Skeletal muscle cell (primary cell): Measurements from ENCODE around the gene FBXL7.

Source experiments
- DNase-seq: peaks from one replicate; pipeline ENCODE4 v3.0.0-alpha.2; 2010; ENCODE audit warnings: low read depth
- H3K4me3 ChIP-seq: 2 replicates; pipeline ENCODE4 v1.5.1; 2011; ENCODE audit warnings: low read depth, mild to moderate bottlenecking, control low read depth, low read length, moderate library complexity

Gene FBXL7

DNA sequence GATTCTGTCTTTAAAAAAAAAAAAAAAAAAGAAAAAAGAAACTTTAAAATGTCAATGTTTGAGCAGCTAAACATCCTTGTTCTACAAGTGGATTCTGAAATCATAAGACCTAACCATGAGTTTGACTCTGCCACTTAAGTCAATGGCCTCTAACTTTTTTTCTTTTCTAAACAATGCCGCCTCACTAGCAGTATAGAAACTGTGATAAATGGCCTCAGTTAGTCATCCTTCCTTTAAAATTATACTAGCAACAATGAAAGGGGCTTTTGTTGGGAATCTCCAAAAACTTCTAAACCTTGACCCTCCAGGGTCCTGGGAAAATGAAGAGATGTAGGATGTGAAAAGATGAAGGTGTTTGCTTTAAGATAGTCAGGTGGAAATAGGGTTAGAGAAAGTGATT lies 71.1 kb downstream of the FBXL7 start:
- DNase-seq: no peak
- H3K4me3 ChIP-seq: no peak overlapping the region

DNA sequence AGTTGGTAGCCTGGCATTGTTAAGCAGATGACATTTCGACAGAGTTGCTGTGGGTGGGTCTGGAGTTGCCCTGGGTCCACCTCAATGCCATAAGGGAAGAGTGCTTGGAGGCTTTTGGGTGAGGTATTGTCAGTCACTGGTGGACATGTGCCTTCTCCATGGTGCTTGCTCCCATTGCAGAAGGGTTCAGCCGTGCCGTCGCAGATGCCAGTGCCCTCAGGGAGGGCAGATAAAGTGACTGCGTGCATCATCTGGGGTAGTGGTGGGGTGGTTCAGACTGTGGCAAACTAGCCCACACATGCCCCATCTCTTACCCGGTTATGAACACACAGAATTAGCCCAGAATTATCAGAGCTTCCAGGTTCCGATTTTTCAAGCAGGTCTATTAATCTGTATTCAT lies 71.6 kb downstream of the FBXL7 start:
- no peak for DNase-seq
- no peak overlapping the region for H3K4me3 ChIP-seq

DNA sequence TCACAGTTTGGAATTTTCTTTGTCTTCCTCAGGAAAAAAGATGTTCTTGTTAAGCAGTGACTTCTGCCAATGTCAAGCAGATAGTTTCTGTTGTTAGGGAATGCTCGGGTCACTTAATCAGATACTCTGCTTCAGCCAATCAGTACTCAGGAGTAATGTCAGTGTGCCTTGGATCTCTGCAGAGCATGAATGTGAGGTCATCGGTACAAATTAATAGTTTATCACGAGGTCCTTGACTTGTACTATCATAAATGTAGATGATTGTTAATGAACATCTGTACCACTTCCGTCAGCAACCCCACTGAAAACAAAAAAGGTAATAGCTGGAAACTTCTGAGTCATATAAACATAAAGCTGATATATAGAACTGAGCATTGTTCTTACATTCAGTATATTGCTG lies 73.6 kb downstream of the FBXL7 start:
- DNase-seq: no peak

DNA sequence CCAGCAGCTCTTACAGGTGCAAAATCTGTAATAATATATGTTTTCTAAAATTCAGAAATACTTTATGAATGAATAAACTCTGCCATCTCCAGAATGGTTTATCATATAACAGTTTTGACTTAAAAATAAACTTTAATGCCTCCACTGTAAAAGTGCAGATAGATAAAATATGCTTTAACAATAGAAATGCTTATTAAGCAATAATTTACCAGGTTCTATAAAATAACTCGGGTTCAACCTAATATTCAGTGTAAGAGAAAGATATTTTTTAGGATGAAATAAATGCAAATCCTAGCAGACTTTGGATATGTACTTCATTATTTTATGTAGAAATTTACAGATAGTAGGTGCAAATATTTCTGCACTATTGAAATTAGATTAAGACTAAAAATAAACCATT lies 74.1 kb downstream of the FBXL7 start:
- no peak overlapping the region for H3K4me3 ChIP-seq
- no peak for DNase-seq

More for the DNA sequence above, 73.6 kb downstream of the FBXL7 start:
- no peak overlapping the region for H3K4me3 ChIP-seq

DNA sequence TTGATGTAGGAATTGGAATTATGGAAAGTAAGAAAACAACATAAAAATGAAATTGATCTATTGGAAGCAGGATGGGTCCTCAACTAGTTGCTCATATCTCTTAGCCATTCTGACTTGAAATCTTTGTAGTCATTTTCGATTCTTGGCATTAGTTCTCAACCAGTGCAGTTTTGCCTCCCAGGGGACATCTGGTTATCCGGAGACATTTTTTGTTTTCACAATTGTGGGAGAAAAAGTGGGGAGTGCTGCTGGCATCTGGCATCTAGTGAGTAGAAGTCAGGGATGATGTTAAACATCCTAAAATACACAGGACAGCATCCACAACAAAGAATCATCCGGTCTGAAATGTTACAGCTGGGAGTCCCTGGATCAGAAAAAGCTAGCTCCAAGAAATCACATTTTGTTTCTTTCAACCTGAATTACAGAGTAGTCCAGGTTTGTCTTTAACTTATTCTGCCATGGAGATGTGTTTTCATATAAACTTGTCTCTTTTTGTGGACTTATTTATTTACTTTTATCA lies 74.9 kb downstream of the FBXL7 start:
- peak; percentile 32 for DNase-seq

DNA sequence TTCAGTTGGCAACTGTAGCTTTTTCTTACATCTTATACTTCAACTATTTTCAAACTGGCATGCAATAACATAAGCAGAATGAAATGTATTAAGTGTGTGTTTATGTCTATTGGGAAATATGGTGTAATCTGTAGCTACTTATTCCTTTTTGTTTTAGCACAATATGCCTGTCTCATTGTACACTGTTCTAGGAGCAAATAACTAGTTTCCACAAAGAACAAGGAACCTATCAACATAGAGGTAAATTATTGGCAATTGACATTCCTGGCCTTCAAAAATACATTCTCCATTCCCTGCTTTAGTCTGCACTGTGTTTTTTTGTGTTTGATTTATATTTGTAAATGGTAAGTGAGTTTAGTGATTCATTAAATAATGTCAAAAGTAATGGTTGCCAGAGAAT lies 75.7 kb downstream of the FBXL7 start:
- H3K4me3 ChIP-seq: no peak overlapping the region
- peak; percentile 19 for DNase-seq

More for the DNA sequence above, 74.9 kb downstream of the FBXL7 start:
- H3K4me3 ChIP-seq: no peak overlapping the region

DNA sequence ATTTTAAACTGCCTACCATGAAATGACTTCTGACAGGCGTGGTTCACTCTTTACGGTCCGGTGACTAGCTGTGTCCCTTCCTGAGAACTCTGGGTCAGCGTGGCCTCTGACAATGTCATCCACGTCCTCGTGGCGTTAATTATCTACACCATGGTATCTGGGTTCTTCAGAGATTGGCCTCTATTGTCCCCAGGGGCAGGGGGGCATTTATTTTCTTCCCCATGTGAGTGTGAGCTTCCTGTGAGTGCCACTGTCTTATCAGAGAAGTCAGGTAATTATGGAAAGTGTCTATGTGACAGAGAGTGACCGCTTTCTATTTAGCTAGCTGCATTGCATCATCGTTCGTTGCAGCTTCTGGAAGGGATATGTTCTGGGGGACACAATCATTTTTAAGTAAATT lies 77.2 kb downstream of the FBXL7 start:
- DNase-seq: no peak
- no peak overlapping the region for H3K4me3 ChIP-seq

DNA sequence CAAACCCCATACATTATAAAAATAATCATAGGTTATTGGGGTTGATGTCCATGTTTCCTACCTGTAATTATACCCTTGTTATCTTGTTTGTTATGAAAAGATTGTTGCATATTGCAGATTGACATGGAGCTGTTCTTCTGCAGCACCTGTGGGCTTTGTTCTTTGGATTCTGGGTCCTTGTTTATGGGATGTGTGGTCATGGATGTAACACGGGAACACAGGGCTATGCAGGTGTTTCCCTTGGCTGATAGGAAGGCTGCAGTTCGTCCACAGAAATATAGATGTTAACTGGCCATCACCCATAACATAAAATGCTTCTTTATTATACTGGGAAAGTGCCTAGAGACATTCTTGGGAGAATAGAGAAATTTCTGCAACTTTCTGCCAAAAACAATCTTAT lies 77.9 kb downstream of the FBXL7 start:
- no peak overlapping the region for H3K4me3 ChIP-seq
- DNase-seq: no peak

DNA sequence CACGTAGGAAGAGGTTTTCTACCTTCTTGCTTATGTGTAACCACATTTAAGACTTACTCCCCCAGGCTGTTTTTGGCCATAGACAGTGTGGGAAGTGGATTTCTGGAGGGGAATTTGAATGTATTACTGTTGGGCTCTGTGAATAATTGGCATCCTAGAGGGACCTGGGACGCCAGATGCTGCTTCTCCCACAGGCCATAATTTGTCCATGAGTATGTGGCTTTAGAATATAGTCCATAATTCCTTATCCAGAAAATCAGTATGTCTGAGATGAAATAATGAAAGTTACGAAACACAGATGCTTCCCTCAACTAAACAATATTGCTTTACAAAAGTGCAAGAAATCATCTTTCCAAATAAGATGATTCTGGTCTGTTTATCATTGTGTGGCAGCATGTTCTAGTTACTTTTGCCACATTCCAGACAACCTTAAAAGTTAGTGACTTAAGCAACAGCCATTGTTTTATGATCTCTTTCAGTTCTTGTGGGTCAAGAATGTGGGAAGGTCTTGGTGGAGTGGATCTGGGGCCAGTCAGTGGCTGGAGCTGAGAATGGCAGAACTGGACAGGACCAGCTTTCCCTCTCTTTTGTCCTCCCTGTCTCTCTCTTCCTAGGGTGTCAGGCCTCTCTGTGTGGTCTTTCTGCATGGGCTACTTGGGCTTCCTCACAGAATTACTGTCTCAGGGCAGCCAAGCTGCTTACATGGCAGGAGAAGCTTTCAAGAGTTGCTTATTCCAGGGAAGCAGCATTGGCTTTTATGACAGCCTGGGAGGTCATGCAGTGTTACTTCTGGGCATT lies 79.4 kb downstream of the FBXL7 start:
- DNase-seq: no peak

DNA sequence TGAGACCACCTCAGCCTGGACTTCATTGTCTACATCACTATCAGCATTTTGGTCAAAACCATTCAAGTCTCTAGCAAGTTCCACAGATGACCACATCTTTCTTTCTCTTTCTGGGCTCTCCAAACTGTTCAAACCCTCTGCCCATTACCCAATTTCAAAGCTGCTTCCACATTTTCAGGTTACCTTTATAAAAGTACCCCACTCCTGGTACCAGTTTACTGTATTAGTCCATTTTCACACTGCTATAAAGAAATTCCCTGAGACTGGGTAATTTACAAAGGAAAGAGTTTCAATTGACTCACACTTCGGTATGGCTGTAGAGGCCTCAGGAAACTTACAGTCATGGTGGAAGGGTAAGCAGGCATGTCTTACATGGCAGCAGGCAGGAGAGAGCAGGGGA lies 84.5 kb downstream of the FBXL7 start:
- H3K4me3 ChIP-seq: no peak overlapping the region
- DNase-seq: no peak

More for the DNA sequence above, 79.4 kb downstream of the FBXL7 start:
- H3K4me3 ChIP-seq: no peak overlapping the region

DNA sequence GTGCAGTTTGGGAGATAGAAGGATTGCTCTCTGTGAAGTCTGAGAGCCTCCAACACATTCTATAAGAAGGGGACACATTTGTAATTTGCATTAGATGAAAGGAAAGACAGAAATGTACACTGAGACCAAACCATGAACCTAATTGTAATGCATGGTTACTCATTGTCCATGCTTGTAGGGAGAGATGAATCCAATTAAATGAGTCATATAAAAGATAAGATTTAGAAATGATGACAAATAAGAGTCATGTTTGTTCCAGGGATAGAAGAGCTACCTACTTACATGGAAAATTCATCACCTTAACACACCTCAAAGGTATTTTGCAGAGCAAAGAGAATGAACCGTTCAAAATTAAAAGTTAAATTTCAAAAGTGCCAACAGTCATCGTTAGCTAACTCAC lies 85.1 kb downstream of the FBXL7 start:
- H3K4me3 ChIP-seq: no peak overlapping the region
- DNase-seq: no peak

DNA sequence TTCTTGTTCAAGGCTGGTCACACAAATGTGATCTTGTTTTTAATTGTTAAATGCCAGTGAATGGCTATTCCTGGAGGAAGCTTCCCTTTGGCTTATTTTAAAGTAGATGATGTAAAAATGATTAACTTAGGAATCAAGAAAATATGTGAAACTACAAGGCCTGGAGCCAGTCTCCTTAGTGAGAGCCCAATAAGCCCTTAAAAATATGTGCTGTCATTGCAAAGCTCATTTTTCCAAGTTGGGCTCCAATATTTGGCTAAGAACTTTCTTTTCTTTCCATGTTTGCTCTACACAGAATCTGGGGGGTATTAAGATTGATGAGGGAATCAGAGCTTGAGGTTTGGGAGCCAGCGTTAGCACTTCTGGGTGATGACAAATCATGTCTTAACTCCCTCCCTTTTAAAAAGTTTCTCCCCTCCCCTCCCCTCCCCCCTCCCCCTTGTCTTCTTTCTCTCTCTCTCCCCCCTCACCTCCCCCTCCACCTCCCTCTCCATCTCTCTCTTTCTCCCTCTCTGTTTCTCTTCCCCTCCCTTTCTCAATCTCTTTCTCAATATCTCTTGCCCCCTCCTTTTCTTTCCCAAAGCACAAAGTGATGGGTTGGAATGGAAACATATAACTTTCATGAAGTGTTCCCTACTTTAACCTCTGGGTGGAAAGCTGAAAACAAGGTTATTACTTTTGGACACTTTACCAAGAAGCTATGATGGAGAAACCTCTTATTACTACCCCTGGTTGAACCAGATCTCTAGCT lies 86.0 kb downstream of the FBXL7 start:
- no peak overlapping the region for H3K4me3 ChIP-seq
- no peak for DNase-seq

DNA sequence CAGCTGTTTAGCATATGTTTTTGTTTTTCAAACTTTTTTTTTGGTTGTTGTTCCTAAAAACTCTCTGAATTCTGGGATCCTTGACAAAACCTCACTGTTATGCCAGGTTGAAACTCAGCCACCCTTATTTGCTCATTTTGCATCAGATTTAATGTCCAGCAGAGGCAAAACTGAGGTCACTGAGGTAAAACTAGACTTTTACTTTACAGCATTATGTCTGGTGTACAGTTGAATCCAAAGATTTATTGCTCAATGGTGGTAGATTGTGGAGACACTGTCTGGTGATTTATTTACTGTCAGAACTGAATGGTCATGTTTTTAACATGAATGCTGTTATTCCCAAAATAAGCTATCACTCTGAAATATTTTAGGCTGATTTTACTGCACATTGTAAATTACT lies 87.9 kb downstream of the FBXL7 start:
- DNase-seq: no peak

DNA sequence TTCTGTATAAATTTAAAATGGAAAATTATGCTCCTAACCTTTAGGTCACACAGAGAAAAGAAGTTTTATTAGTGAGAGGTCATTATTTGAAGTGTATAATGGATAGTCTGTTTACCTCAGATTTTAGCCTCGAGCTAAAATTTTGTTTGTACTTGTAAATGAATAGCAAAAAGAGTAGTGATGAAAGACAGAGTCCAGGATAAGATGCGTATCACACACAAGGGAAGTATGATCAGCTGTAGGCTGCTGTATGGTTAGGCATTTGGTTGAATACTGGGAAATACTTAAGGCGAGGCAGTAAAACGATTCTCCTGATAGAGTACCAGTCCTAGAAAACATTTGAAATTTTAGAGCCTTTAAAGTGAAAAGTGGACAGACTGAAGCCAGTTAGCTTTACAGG lies 92.7 kb downstream of the FBXL7 start:
- no peak for DNase-seq
- no peak overlapping the region for H3K4me3 ChIP-seq

More for the DNA sequence above, 87.9 kb downstream of the FBXL7 start:
- no peak overlapping the region for H3K4me3 ChIP-seq

DNA sequence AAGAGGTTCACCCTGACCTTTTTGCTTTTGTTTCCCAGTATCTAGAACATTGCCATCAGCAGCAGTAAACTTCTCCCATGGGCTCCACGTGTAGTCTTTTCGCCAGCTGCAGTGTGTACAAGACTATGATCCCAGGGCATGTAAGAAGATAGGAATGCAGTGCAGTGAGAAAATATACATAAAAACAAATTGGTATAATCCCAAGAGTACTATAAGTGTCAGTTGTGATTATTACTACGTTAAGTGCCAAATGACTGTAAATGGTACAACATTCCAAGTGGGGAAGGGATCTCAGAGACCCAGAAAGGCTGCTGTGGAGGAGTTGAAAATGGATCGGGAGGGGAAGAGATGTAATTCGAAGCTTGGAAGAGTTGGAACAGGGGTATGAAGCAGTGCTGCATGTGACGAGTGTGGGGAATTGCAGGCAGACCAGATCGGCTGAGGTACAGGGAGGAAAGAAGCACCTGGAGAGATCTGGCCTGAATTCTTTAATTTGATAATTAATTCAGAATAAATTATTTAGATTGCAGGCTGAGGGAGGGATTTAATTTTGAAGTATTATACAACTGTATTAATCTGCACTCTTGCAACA lies 95.1 kb downstream of the FBXL7 start:
- no peak overlapping the region for H3K4me3 ChIP-seq
- DNase-seq: peak; percentile 26

DNA sequence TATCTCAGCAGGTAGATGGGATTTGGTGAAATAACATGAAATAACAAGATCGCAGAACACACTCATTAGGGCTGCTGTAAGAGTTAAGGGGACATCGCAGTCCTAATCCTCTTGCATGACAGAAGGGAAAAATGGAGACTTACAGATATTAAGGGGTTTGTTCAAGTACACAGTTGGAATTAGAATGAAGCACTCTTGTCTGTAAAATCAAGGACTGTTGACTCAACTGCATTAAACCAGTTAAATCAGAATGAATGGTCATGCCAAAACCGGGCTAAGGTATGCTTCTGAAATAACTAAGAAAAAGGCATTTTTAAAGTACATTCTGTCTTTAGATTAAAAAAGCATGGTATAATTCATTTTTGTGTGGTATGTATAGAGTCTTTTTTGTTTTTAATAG lies 95.9 kb downstream of the FBXL7 start:
- DNase-seq: no peak
- no peak overlapping the region for H3K4me3 ChIP-seq

DNA sequence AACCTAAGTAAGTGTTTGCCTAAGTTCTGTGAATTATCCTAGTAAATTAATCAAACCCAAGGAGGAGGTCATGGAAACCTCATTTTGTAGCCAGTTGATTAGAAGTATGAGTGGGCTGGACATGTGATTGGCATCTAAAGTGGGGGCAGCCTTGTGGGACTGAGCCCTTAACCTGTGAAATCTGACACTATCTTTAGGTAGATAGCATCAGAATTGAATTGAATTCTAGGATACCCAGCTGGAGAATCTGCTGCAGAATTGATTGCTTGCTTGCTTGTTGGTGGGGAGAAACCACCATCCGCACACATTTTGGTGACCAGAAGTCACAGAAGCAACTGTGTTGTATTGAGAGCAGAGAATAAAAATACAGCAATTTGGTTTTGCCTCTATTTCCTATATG lies 97.0 kb downstream of the FBXL7 start:
- no peak overlapping the region for H3K4me3 ChIP-seq
- no peak for DNase-seq

DNA sequence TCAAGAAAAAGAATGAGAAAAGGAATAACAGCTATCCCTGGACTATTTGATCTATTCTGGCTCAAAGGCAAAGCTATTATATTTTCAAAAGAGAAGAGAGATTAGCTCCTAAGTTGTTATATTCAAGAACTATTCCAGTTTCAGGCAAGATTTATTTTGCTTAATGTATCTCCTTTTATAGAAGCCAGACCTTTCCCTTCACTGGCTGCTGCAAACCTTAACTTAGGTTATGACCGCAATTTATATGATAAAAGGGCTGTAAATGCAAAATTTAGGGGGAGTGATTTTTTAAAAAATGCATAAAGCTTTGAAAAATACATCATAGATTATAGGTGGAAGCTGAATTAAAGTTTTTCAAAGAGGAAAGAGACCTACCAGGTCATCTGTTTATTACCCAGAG lies 97.8 kb downstream of the FBXL7 start:
- no peak overlapping the region for H3K4me3 ChIP-seq
- no peak for DNase-seq

DNA sequence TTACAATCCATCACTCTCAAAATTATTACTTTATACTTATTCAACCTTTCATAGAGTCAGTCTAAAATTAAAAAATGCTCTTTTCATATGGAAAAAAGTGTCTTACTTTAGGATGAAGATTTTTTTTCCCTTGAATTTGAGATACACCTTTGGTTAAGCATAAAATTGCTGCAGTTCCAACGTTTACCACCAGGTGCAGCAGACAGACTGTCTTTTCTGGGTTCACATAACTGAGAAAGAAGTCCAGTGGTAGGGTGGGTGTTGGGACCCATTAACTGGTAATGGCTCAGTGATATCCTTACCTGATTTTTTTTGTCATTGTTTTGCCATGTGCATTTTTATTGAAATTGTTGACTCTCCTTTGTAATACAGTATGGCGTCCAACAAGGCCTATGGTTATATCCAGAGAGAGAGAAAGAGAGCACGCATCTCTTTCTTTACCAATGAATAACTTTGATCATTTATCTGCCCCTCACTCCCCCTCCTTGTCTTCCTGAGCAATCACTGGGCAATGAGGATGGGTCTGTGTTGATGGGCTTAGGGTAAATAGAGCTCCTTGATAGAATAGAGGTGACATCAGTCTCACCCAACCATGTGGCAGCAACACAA lies 98.4 kb downstream of the FBXL7 start:
- no peak for DNase-seq
- H3K4me3 ChIP-seq: no peak overlapping the region

DNA sequence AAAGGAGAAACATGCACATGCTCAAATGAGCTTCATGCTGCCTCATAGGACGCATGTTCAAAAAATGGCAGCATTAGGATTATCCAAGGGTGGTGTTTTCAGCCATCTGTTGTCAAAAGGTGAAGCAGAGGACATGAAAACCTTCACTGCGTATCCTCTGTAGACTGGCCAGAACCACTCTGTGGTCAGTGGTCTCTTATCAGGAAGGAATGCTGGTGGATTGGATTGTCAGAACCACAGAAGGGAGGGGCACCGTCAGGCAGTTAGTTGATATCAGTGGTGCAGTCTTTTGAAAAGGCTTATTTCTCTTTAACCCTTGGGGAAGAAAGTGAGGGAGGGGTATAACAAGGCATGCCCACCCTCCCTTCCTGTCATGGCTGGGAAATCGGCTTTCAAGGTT lies 100.1 kb downstream of the FBXL7 start:
- H3K4me3 ChIP-seq: no peak overlapping the region
- DNase-seq: no peak
